H9 (cell line): ENCODE results near the gene BARD1. TPM values are rescaled to one million over a fixed set of nuclear protein-coding genes. Genes with fewer than 3 reads are reported as not detected.

Experiments used
- DNase-seq: peaks from one replicate; pipeline ENCODE4 v3.0.0-alpha.2; 2017
- H2AFZ ChIP-seq: one replicate; pipeline ENCODE4 v1.6.1; 2013; ENCODE audit warnings: mild to moderate bottlenecking, low read length, control low read depth, moderate library complexity
- H2AK5ac ChIP-seq: 2 replicates; pipeline ENCODE4 v1.6.1; 2013; ENCODE audit warnings: low read length, control low read depth, mixed read lengths; ENCODE audit not compliant: insufficient read length
- H2BK120ac ChIP-seq: one replicate; pipeline ENCODE4 v1.6.1; 2013; ENCODE audit warnings: low read depth, mild to moderate bottlenecking, low read length, control low read depth, inconsistent platforms; ENCODE audit not compliant: poor library complexity, severe bottlenecking
- H2BK12ac ChIP-seq: 2 replicates; pipeline ENCODE4 v1.6.1; 2013; ENCODE audit warnings: low read length, control low read depth, mixed read lengths, low read depth; ENCODE audit not compliant: insufficient read length
- H2BK15ac ChIP-seq: 2 replicates; pipeline ENCODE4 v1.6.1; 2013; ENCODE audit warnings: low read depth, low read length, control low read depth
- H2BK20ac ChIP-seq: one replicate; pipeline ENCODE4 v1.6.1; 2013; ENCODE audit warnings: low read depth, mild to moderate bottlenecking, low read length, control low read depth, inconsistent platforms; ENCODE audit not compliant: poor library complexity, severe bottlenecking
- H2BK5ac ChIP-seq: 2 replicates; pipeline ENCODE4 v1.6.1; 2013; ENCODE audit warnings: low read length, control low read depth, mixed read lengths; ENCODE audit not compliant: insufficient read length
- H3K14ac ChIP-seq: 2 replicates; pipeline ENCODE4 v1.6.1; 2013; ENCODE audit warnings: low read length, control low read depth; ENCODE audit not compliant: insufficient read depth
- H3K18ac ChIP-seq: 2 replicates; pipeline ENCODE4 v1.6.1; 2013; ENCODE audit warnings: low read depth, mild to moderate bottlenecking, mixed read lengths, low read length, control low read depth; ENCODE audit not compliant: insufficient read length
- H3K23ac ChIP-seq: 2 replicates; pipeline ENCODE4 v1.6.1; 2013; ENCODE audit warnings: low read length, control low read depth, mixed read lengths, low read depth; ENCODE audit not compliant: insufficient read length
- H3K23me2 ChIP-seq: 2 replicates; pipeline ENCODE4 v1.6.1; 2013; ENCODE audit warnings: low read depth, mild to moderate bottlenecking, mixed read lengths, low read length, control low read depth; ENCODE audit not compliant: insufficient read length, poor library complexity, severe bottlenecking
- H3K27ac ChIP-seq: 2 replicates; pipeline ENCODE4 v1.5.1; 2013; ENCODE audit warnings: low read length, control low read depth, mixed read lengths, low read depth; ENCODE audit not compliant: insufficient read length
- H3K27me3 ChIP-seq: 2 replicates; pipeline ENCODE4 v1.6.1; 2013; ENCODE audit warnings: low read length, control low read depth, inconsistent platforms; ENCODE audit not compliant: insufficient read depth
- H3K4ac ChIP-seq: 2 replicates; pipeline ENCODE4 v1.6.1; 2013; ENCODE audit warnings: low read depth, mild to moderate bottlenecking, control low read depth, inconsistent platforms, low read length, moderate library complexity
- H3K4me1 ChIP-seq: 2 replicates; pipeline ENCODE4 v1.6.1; 2013; ENCODE audit warnings: low read length, control low read depth, inconsistent platforms; ENCODE audit not compliant: insufficient read depth
- H3K4me2 ChIP-seq: 2 replicates; pipeline ENCODE4 v1.6.1; 2013; ENCODE audit warnings: low read length, control low read depth, mixed read lengths; ENCODE audit not compliant: insufficient read length, insufficient read depth
- H3K56ac ChIP-seq: 2 replicates; pipeline ENCODE4 v1.6.1; 2013; ENCODE audit warnings: low read depth, mild to moderate bottlenecking, mixed read lengths, low read length, control low read depth; ENCODE audit not compliant: insufficient read length
- H3K79me1 ChIP-seq: 2 replicates; pipeline ENCODE4 v1.6.1; 2013; ENCODE audit warnings: low read depth, mild to moderate bottlenecking, moderate library complexity, low read length, control low read depth, inconsistent platforms; ENCODE audit not compliant: insufficient read depth, poor library complexity, severe bottlenecking
- H3K79me2 ChIP-seq: 2 replicates; pipeline ENCODE4 v1.6.1; 2013; ENCODE audit warnings: low read length, control low read depth, inconsistent platforms; ENCODE audit not compliant: insufficient read depth
- H3K9ac ChIP-seq: 2 replicates; pipeline ENCODE4 v1.6.1; 2013; ENCODE audit warnings: low read length, control low read depth, mixed read lengths; ENCODE audit not compliant: insufficient read length; ENCODE audit errors: extremely low read depth
- H3K9me3 ChIP-seq: one replicate; pipeline ENCODE4 v1.6.1; 2013; ENCODE audit warnings: low read depth, low read length, inconsistent platforms; ENCODE audit not compliant: control insufficient read depth
- H3T11ph ChIP-seq: one replicate; pipeline ENCODE4 v1.6.1; 2013; ENCODE audit warnings: mild to moderate bottlenecking, low read length, control low read depth, inconsistent platforms
- H4K20me1 ChIP-seq: one replicate; pipeline ENCODE4 v1.6.1; 2013; ENCODE audit not compliant: control insufficient read depth, insufficient read length, insufficient read depth
- H4K5ac ChIP-seq: 2 replicates; pipeline ENCODE4 v1.6.1; 2013; ENCODE audit warnings: low read depth, mild to moderate bottlenecking, mixed read lengths, low read length, control low read depth; ENCODE audit not compliant: insufficient read length
- H4K8ac ChIP-seq: replicated peaks from 2 replicates; pipeline ENCODE4 v1.6.1; 2013; ENCODE audit warnings: low read length, control low read depth, mixed read lengths, low read depth; ENCODE audit not compliant: insufficient read length
- H4K91ac ChIP-seq: 2 replicates; pipeline ENCODE4 v1.6.1; 2013; ENCODE audit warnings: low read depth, mild to moderate bottlenecking, moderate library complexity, mixed read lengths, low read length, control low read depth; ENCODE audit not compliant: insufficient read length
- H3K27ac Mint-ChIP-seq, 3 experiments: 2 replicates in 2 of 3; 3 replicates in 1 of 3; pipeline ENCODE4 v1.8.0; 2020 to 2021; ENCODE audit warnings: mixed read lengths in 3 of 3, mild to moderate bottlenecking in 1 of 3, moderate library complexity in 1 of 3
- H3K27me3 Mint-ChIP-seq: 2 replicates; pipeline ENCODE4 v1.8.0; 2021; ENCODE audit warnings: low read depth, mild to moderate bottlenecking, moderate library complexity, mixed read lengths
- H3K36me3 Mint-ChIP-seq, 3 experiments: 2 replicates in 2 of 3; 3 replicates in 1 of 3; pipeline ENCODE4 v1.8.0; 2020 to 2021; ENCODE audit warnings: low read depth in 3 of 3, mixed read lengths in 3 of 3; ENCODE audit not compliant: insufficient read depth in 1 of 3
- H3K4me1 Mint-ChIP-seq, 2 experiments: 2 replicates each; pipeline ENCODE4 v1.8.0; 2020; ENCODE audit warnings: mixed read lengths in 2 of 2
- H3K4me3 Mint-ChIP-seq, 2 experiments: 2 replicates in 1 of 2; 3 replicates in 1 of 2; pipeline ENCODE4 v1.8.0; 2020 to 2021; ENCODE audit warnings: mild to moderate bottlenecking in 2 of 2, mixed read lengths in 2 of 2, moderate library complexity in 1 of 2
- H3K9me3 Mint-ChIP-seq, 2 experiments: 2 replicates in 1 of 2; 3 replicates in 1 of 2; pipeline ENCODE4 v1.8.0; 2020; ENCODE audit warnings: mild to moderate bottlenecking in 2 of 2, mixed read lengths in 2 of 2, moderate library complexity in 1 of 2
- WGBS: extraction: QIAGEN DNeasy Blood & Tissue Kit; methylation state at CpG from one replicate; pipeline ENCODE4 v1.1.7; 2013; ENCODE audit warnings: missing lambda C conversion rate, low lambda C conversion rate, mixed read lengths; ENCODE audit not compliant: insufficient read length; ENCODE audit errors: extremely low coverage; 5-methylcytosine and 5-hydroxymethylcytosine counted together
- total RNA-seq: library from RNA; stranded (reverse); gene quantifications from 2 replicates; pipeline ENCODE4 v1.2.1, GENCODE V29; 2021
- TF ChIP-seq, protein P1 (sequence below): fragments of 200-600 bp; sonication (generic); conservative IDR thresholded peaks from 3 replicates; pipeline ENCODE4 v1.8.0; 2021; ENCODE audit warnings: antibody characterized with exemption, mild to moderate bottlenecking

Gene BARD1
- total RNA-seq, 1 experiment from 2014 or later: 30.6 TPM

DNA sequence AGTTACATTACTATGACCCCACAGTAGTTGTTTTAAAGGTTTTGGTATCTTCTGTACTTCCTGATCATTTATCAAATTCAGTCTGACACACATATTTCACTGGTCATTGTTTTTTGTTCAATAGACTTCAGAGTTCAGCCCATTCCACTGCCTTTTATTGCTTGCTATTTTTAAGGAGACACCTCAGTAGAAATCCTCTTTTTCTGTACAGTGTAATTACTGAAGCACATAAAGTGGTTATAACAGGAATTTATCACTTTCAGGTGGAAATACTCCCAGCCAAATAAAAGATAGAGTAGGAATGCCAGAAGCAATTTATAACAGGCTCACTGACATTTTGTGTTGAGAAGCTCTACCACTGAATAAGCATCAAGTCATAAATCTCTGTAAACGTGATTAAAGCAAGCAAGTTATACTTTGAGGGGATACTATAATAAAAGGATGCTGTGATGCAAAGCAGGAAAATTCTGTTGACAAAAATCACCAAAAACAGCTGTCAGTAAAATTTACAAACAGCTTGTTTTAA is 6.6 kb upstream of the BARD1 start:
- H3K4me3 Mint-ChIP-seq: no peak overlapping the region
- H3K4me2 ChIP-seq: no peak overlapping the region
- H3K56ac ChIP-seq: no peak overlapping the region
- H2BK5ac ChIP-seq: no peak overlapping the region
- H3K79me2 ChIP-seq: no peaks in the 10 kb centered on the region
- H3K4ac ChIP-seq: no peak overlapping the region
- no peak overlapping the region for H2BK15ac ChIP-seq
- H3K23me2 ChIP-seq: no peaks in the 10 kb centered on the region
- H3K27ac ChIP-seq: no peak overlapping the region
- H3K9me3 Mint-ChIP-seq: no peaks in the 10 kb centered on the region
- DNase-seq: no peak
- no peak overlapping the region for H3K14ac ChIP-seq
- no peak overlapping the region for H2BK120ac ChIP-seq
- H3K23ac ChIP-seq: no peak overlapping the region
- TF ChIP-seq, protein P1, sequence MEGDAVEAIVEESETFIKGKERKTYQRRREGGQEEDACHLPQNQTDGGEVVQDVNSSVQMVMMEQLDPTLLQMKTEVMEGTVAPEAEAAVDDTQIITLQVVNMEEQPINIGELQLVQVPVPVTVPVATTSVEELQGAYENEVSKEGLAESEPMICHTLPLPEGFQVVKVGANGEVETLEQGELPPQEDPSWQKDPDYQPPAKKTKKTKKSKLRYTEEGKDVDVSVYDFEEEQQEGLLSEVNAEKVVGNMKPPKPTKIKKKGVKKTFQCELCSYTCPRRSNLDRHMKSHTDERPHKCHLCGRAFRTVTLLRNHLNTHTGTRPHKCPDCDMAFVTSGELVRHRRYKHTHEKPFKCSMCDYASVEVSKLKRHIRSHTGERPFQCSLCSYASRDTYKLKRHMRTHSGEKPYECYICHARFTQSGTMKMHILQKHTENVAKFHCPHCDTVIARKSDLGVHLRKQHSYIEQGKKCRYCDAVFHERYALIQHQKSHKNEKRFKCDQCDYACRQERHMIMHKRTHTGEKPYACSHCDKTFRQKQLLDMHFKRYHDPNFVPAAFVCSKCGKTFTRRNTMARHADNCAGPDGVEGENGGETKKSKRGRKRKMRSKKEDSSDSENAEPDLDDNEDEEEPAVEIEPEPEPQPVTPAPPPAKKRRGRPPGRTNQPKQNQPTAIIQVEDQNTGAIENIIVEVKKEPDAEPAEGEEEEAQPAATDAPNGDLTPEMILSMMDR: no peak
- H4K91ac ChIP-seq: no peak overlapping the region
- H2BK12ac ChIP-seq: no peak overlapping the region
- no peak overlapping the region for H3K27ac Mint-ChIP-seq
- H3K36me3 Mint-ChIP-seq: no peaks in the 10 kb centered on the region; a peak in 1 of 7 replicates
- no peaks in the 10 kb centered on the region for H3K9me3 ChIP-seq
- no peak overlapping the region for H3K18ac ChIP-seq
- peaks cover 4% of the 10 kb centered on the region for H3K27me3 Mint-ChIP-seq
- no peak overlapping the region for H2AK5ac ChIP-seq
- no peaks in the 10 kb centered on the region for H4K20me1 ChIP-seq
- WGBS: no CpG with 5 or more reads among the region's 1 CpG
- no peak overlapping the region for H2AFZ ChIP-seq
- H3K4me1 ChIP-seq: peaks cover 4% of the 10 kb centered on the region; the same call in 1 of the 2 replicates
- H3K9ac ChIP-seq: no peak overlapping the region
- no peak overlapping the region for H4K5ac ChIP-seq
- H3K27me3 ChIP-seq: no peaks in the 10 kb centered on the region; the same call in 1 of the 2 replicates
- no peak overlapping the region for H2BK20ac ChIP-seq
- H3K79me1 ChIP-seq: no peaks in the 10 kb centered on the region
- H4K8ac ChIP-seq: no peak overlapping the region
- peaks cover 12 to 14% of the 10 kb centered on the region in 2 experiments for H3K4me1 Mint-ChIP-seq
- no peak overlapping the region for H3T11ph ChIP-seq
